ENCODE results near the gene CDC42.
"Not testable (repeated sequence)": the region's sequence is repeated elsewhere in the genome, so short reads cannot be mapped to it uniquely, and the experiment has no call there.

CDC42 gene

DNA sequence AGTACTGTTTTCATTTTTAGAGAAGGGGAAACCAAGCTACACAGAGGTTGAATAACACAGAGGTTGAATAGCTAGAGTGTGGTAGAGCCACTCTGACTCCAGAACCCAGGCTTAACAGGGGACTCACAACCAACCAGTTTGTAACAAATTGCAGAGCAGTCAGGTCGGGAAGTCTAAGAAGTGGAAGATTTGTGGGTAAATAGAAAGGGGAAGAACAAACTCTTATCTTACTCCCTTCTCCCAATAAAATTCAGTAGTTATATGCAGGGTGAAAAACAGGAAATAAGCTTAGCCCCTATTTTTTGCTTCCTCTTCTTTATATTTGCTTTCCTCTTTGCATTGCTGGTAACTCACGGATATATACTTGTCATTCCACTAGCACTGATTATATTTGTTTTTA is 23.2 kb downstream of the CDC42 start:
- DNase-seq (ENCODE audit: low read depth): no peak

DNA sequence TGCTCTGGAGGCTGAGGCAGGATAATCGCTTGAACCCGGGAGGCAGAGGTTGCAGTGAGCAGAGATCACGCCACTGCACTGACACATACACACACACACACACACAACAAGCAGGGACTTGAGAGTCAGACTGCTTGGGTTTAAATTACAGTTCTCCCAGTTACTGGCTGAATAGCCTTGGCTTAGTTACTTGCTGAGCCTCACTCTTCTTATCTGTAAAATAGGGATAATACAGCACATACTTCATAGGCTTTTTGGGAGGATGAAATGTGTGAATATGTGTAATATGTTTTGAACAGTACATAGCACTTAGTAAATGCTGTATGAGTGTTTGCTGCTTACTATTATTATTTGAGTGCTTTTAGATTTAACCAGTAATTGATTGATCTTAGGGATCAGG is 23.8 kb downstream of the CDC42 start:
- no peak for DNase-seq (ENCODE audit: low read depth)

- DNase-seq (ENCODE audit: low read depth): no peak
Observed at GRCh38 chr1:22077728-22078127, 25.2 kb downstream of the CDC42 start.

- no peak for DNase-seq (ENCODE audit: low read depth)
Observed at GRCh38 chr1:22078133-22078532, 25.6 kb downstream of the CDC42 start.

GRCh38 chr1:22080191-22080590 is 27.7 kb downstream of the CDC42 start:
- DNase-seq (ENCODE audit: low read depth): no peak

DNA sequence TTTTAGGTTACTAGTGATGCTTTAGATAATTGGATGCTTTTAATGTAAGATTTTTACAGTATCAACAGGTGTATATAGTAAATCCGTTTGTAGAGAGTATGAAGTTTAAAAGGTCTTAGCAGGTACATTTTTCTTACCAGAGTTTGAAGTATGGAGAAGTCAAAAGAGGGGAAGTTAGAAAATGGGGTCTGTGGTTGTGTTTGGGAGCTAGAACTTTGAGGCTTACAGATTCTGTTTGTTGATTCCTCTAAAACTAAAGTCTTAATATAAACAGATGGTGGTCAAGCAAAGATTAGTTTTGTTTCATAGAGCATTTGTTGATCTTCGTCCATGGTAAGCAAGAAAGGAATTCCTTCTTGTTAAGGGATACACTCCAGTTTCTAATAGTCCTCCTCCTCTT is 35.8 kb downstream of the CDC42 start:
- no peak for DNase-seq (ENCODE audit: low read depth)

DNA sequence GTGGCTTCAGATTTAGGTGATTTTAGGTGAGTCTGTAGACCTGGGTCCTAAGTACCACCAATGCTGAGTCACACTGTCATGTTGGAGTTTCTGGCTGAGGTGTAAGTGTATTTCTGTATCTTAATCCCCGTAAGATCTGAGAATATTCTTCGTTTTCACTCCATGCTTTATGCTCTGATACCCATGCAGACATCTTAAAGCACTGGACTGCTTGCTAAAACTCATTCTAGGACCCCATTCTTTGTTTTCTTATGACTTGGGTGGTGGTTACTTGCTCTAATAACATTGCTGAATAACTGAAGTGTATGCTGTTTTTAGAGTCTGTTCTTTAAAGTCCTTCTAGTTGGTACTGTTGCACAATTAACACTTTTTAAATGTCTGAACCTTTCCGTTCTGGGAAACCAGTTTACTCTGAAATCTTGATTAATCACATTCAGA is 36.6 kb downstream of the CDC42 start:
- no peak for DNase-seq (ENCODE audit: low read depth)

DNA sequence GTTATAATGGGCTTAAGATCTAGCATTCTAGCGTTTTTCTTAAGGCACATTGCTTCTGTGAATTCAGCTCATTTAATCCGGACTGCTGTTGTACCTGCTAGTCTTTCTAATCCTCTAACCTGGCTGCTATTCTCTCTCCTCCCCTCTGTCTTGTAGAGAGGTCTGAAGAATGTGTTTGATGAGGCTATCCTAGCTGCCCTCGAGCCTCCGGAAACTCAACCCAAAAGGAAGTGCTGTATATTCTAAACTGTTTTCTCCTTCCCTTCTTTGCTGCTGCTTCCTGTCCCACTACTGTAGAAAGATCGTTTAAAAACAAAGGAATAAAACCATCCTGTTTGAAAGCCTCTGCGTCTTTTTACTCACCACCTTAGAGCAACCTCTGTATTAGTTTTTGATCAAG is 37.3 kb downstream of the CDC42 start:
- DNase-seq (ENCODE audit: low read depth): no peak

GRCh38 chr1:22090867-22091266 is 38.4 kb downstream of the CDC42 start:
- DNase-seq (ENCODE audit: low read depth): no peak

GRCh38 chr1:22092026-22092768 is 39.7 kb downstream of the CDC42 start:
- DNase-seq (ENCODE audit: low read depth): not testable (repeated sequence)

DNA sequence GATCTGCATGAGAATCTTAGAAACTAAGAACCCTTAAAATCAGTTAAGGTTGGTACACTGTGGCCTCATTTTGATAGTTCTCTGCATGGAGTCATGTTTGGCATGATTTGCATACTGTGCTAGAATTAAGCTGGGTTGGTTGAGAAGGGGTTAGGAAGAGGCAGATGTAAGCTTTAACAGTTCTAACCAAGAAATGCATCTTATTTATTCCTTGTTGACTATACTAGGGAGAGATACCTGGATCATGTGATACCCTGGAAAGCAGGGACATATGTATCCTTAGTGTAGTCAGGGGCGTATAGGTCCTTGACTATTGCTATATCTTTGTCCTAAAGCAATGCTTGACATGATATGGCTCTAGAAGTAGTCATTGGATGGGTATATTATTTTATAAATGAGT is 41.0 kb downstream of the CDC42 start:
- no peak for DNase-seq (ENCODE audit: low read depth)

- DNase-seq (ENCODE audit: low read depth): no peak
Observed at GRCh38 chr1:22096036-22096435, 43.5 kb downstream of the CDC42 start.

DNA sequence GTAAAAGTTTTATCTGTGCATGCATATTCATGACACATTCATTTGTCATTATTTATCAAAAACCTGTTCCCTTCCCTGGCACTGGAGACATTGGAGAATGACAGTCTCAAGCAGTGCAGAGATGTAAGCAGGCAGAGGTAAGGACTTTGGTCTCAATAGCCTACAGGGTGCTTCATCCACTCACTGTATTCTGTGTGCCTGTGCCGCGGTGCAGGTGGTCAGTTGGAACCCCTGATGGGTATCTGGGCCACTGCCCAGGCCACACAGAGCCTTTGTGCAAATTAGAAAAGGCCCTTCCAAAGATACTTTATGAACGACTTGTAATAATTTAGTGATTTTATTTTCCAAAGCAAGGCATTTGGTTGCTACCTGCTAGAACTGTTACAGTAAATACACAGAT is 44.0 kb downstream of the CDC42 start:
- no peak for DNase-seq (ENCODE audit: low read depth)

- DNase-seq (ENCODE audit: low read depth): no peak
Observed at GRCh38 chr1:22098752-22099151, 46.2 kb downstream of the CDC42 start.

DNA sequence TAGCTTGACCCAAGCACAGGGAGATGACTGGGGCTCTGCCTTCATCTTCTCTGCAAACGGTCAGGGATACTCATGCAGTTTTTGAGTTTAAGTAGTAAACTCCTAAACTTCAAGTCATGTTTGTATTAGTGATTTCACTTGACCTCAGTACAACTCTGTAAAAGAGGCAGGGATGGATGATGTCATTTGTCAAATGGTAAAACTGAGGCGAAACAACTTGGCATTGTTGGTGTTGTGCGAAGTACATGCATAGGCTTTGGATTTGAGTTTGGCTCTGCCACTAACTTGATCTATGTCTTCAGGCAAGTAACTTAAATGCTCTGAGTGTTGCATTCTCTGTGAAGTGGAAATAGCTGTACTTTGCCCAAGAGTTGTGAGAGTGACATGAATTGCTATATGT is 47.7 kb downstream of the CDC42 start:
- DNase-seq (ENCODE audit: low read depth): no peak

GRCh38 chr1:22101199-22101598 is 48.7 kb downstream of the CDC42 start:
- DNase-seq (ENCODE audit: low read depth): no peak

DNA sequence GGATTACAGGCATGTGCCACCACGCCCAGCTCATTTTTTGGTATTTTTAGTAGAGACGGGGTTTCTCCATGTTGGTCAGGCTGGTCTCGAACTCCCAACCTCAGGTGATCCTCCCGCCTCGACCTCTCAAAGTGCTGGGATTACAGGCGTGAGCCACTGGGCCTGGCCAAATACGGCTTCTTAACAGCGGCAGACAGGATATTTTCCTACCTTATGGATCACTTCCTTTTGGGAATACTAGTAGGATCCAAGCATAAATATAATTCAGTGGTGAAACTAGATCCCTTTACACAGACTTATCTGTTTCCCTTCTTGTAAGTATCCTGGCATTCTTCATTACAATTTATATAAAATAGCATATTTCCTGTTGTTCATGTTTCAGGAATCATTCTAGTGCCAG is 49.5 kb downstream of the CDC42 start:
- DNase-seq (ENCODE audit: low read depth): no peak

GRCh38 chr1:22102746-22103145 is 50.2 kb downstream of the CDC42 start:
- no peak for DNase-seq (ENCODE audit: low read depth)

GRCh38 chr1:22104094-22104493 is 51.6 kb downstream of the CDC42 start:
- DNase-seq (ENCODE audit: low read depth): no peak

DNA sequence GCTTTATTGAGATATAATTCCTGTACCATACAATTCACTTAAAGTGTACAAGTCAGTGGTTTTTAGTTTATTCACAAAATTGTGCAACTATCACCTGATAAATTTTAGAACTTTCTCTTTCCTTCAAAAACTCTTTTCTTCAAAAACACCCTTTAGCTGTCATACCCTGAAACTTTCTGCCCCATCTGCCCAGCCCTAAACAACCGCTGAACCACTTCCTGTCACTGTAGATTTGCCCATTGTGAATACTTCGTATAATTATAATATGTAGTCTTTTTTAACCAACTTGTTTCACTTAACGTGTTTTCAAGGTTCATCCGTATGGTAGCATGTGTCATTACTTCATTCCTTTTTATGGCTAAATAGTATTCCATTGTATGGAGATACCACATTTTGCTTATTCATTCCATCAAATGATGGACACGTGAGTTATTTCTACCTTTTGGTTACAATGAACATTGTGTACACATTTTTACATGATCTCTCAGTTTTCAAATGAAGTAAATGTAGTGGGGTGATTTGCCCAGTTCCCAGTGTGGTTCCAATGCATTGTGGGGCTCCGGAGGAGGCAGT is 52.4 kb downstream of the CDC42 start:
- DNase-seq (ENCODE audit: low read depth): no peak

- DNase-seq (ENCODE audit: low read depth): no peak
Observed at GRCh38 chr1:22105611-22106207, 53.2 kb downstream of the CDC42 start.

DNA sequence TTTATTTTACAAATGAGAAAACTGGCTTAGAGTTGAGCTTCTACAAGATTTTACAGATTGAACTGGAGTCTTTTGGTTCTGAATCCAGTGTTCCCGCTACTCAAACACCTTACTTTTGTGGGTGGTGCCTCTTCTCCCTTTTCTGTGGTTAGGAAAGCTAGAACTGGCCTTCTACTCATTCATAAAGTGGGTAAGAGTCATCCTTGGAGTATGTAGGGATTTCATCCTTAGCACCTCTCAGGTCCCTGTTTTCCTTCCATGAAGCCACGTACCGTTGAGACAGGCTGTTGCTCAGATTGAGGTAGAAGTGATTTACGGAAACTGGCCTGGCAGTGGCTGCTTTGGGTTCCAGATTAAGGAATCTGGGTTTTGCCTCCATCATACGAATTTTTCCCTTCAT is 54.6 kb downstream of the CDC42 start:
- DNase-seq (ENCODE audit: low read depth): no peak

DNA sequence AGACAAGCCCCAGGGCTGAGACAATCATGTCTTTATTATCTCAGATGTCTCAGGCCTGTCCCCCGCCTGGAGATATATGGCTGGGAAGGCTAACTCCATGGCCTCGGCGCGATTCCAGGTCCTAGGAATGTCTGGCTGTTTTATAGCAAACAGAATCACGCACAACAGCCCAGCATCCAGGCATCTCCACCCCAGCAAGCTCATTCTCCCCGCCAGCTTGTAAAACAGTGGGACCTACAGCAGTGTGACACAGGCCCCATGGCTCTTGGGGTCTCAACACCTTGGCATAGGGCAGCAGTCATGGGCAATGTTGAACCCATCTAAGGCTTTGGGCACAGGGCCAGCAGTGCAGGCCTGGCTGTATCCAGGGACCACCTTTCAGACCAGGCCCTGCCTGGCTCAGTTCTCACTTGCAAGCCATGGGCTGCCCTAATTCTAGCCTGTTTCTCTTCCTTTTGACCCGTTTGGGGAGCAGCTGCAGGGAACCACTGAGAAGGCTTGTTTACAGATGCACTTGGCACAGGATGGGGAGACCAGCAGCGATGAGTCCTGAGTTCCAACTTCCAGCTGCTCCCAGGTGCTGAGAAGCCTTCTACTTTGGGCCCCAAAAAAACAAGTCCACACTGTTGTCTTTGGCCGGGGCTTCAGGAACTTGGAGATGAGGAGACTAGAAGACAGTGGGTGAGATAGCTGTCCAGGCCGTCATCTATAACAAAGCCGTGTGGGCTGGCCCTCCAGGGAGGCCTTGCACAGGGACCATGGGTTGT is 56.0 kb downstream of the CDC42 start:
- DNase-seq (ENCODE audit: low read depth): no peak

All from non-pigmented ciliary epithelial cell (primary cell).